Right atrium auricular region (tissue), 2 donors: ENCODE measurements around the gene KMT2D. TPM values are rescaled to one million over a fixed set of nuclear protein-coding genes. Genes with fewer than 3 reads are reported as not detected.

Experiments used
- DNase-seq: peaks from one replicate; pipeline ENCODE4 v3.0.0-alpha.2; 2019; ENCODE audit warnings: low spot score
- H3K27ac ChIP-seq, 2 donors: fragments of 200-600 bp; sonication (generic); 1 replicate in 1 of 2; 2 replicates in 1 of 2; pipeline ENCODE4 v1.5.1; 2016 to 2019
- H3K27me3 ChIP-seq, 2 donors: fragments of 200-600 bp; sonication (generic); one replicate each; pipeline versions ENCODE4 v1.5.1 to v1.6.0; 2017 to 2019
- H3K36me3 ChIP-seq: fragments of 200-600 bp; sonication (generic); one replicate; pipeline ENCODE4 v1.5.1; 2016
- H3K4me1 ChIP-seq, 2 donors: fragments of 200-600 bp; sonication (generic); one replicate each; pipeline versions ENCODE4 v1.5.1 to v1.6.0; 2017 to 2019
- H3K4me3 ChIP-seq, 2 donors: fragments of 200-600 bp; sonication (generic); 1 replicate in 1 of 2; 2 replicates in 1 of 2; pipeline ENCODE4 v1.5.1; 2017 to 2019; ENCODE audit warnings: mild to moderate bottlenecking in 1 of 2, moderate library complexity in 1 of 2
- H3K9me3 ChIP-seq, 2 donors: fragments of 200-600 bp; sonication (generic); one replicate each; pipeline ENCODE4 v1.5.1; 2019
- CTCF ChIP-seq, 2 donors: fragments of 200-600 bp; sonication (generic); IDR thresholded peaks; one replicate each; pipeline ENCODE4 v1.5.1; 2019; ENCODE audit warnings: antibody characterized with exemption in 2 of 2
- total RNA-seq, 2 donors: library from RNA; depleted of rRNA; stranded (reverse); fragments of >200 nt; gene quantifications; one replicate each; pipeline ENCODE4 v1.1.0, GENCODE V29; 2016

KMT2D gene
- total RNA-seq, 2 donors from 2014 or later = 39.9 to 49.1 TPM

GRCh38 chr12:49043241-49043640 is 17.4 kb downstream of the KMT2D start:
- Histone ChIP-seq H3K27ac (no peak overlapping the region), H3K4me1 (no peaks in the 10 kb centered on the region), H3K9me3 (no peaks in the 10 kb centered on the region), H3K36me3 (peaks cover 100% of the 10 kb centered on the region), H3K27me3 (no peaks in the 10 kb centered on the region), H3K4me3 (no peak overlapping the region)
- no peak for DNase-seq
- no peak for TF ChIP-seq CTCF (IDR thresholded peaks at IDR 0.05)

- Histone ChIP-seq H3K36me3 (peaks cover 100% of the 10 kb centered on the region), H3K4me1 (no peaks in the 10 kb centered on the region), H3K27me3 (no peaks in the 10 kb centered on the region), H3K9me3 (no peaks in the 10 kb centered on the region), H3K27ac (no peak overlapping the region), H3K4me3 (no peak overlapping the region)
- no peak for DNase-seq
- TF ChIP-seq CTCF (IDR thresholded peaks at IDR 0.05) = no peak
These were observed 18.6 kb downstream of the KMT2D start for GRCh38 chr12:49041881-49042484.

DNA sequence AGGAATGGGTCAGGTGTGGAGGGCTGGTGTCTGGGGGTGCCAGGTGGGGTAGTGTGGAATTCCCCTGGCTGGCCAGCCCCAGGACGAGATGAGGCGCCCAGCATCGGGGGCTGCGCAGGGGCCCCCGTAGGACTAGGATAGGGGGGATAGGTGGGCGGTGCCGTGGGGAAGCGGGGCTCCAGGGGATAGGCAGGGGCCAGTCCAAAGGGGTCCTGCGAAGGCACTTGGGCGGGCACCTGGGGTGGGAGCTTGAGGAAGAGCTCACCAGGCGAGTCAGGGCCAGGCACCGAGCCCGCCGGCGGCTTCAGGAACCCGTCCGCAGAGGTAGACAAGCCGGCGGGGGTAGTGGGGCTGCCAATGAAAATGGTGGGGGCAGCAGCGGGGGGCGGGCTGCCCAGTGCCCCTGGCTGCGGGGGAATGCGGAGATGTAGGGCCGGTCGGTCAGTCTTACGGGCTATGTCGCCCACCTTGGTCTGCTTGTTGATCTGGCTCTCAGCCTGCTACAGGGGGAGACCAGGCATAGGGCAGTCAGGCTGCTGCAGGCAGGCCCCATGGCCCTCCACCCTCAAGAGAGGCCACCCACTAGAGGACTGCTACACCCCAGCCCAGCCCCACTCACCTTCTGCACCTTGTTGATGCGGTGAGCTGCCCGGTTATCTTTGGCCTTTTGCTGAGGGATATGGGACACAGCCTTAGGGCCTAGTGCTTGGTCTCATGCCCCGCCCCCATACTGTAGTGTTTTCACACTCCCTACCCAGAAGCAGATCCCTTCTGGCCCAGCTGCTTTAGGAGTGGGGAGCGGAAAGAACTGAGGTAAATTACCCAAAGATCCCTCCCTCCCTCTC is 19.3 kb downstream of the KMT2D start:
- Histone ChIP-seq H3K27ac (no peak overlapping the region), H3K36me3 (peaks cover 95% of the 10 kb centered on the region), H3K27me3 (no peaks in the 10 kb centered on the region), H3K4me1 (no peaks in the 10 kb centered on the region), H3K9me3 (no peaks in the 10 kb centered on the region), H3K4me3 (no peak overlapping the region)
- no peak for TF ChIP-seq CTCF (IDR thresholded peaks at IDR 0.05)
- DNase-seq = no peak

GRCh38 chr12:49040364-49040855 is 20.2 kb downstream of the KMT2D start:
- no peaks in the 10 kb centered on the region for H3K4me1 ChIP-seq
- no peak overlapping the region for H3K4me3 ChIP-seq
- H3K36me3 ChIP-seq = peaks cover 93% of the 10 kb centered on the region
- H3K27me3 ChIP-seq = no peaks in the 10 kb centered on the region
- TF ChIP-seq CTCF (IDR thresholded peaks at IDR 0.05) = no peak
- no peak for DNase-seq
- H3K27ac ChIP-seq = no peak overlapping the region
- no peaks in the 10 kb centered on the region for H3K9me3 ChIP-seq

DNA sequence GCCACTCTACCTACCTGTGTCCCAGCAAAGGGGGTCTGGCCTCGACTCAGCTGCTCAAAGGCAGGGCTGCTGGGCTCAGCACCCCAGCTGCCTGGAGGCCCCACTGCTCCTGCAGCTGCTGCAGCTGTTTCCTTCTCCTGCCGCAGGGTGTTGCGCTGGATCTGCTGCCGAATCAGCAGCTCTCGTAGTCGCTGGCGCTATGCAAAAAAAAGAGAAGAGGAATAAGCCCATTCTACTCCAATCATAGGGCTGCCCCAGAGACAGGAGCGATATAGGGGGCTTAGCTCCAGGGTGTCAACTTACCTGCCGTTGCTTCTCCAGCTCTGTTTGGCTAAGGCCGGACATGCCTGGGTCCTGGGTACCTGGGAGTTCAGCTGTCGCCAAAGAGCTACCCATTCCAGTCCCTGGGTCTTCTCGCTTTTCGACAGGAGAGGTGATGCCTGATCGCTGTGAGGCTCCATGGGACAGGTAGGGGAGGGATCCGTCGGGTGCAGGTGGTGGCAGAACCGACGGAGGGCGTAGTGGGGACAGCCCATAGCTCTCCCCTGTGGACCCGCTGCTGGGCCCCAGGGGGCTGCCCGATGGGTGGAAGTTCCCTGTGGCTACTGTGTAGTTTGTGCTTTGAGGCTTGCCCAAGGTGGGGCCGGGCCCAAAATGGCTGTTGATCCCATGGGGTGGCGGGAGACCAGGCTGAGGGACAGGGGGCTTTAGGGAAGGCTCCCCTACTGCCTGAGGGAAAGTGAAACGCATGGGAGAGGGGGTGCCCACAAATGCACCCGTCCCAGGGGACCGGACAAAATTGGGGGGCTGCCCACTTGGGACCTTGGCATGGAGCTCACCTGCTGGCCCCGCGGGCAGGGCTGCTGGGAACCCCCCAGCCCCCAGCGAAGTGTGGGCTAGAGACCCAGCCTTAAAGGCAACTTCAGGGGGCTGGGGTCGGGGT is 20.9 kb downstream of the KMT2D start:
- H3K9me3 ChIP-seq = no peaks in the 10 kb centered on the region
- no peak overlapping the region for H3K4me3 ChIP-seq
- TF ChIP-seq CTCF (IDR thresholded peaks at IDR 0.05) = no peak
- no peaks in the 10 kb centered on the region for H3K27me3 ChIP-seq
- DNase-seq = no peak
- H3K4me1 ChIP-seq = no peaks in the 10 kb centered on the region
- H3K36me3 ChIP-seq = peaks cover 93% of the 10 kb centered on the region
- H3K27ac ChIP-seq = no peak overlapping the region
